T-helper 1 cell treated with Interleukin-12 subunit alpha and Interleukin-12 subunit beta and Interleukin-4 antibody, amounts not matched to agents 30 ng/mL and 1 ng/mL, for 36 hours (primary cell): Measurements from ENCODE around the gene STK38. TPM values are rescaled to one million over a fixed set of nuclear protein-coding genes. Genes with fewer than 3 reads are reported as not detected.
"Not testable (repeated sequence)": the region's sequence is repeated elsewhere in the genome, so short reads cannot be mapped to it uniquely, and the experiment has no call there.

Experiments
- intact Hi-C: fragments of 100-400 bp; cut with micrococcal nuclease; formaldehyde crosslinking; loops from one replicate; pipeline ENCODE4 v1.15.1; 2024
- total RNA-seq: library from RNA; stranded (reverse); gene quantifications from 2 replicates; pipeline ENCODE4 v1.2.3, GENCODE V29; 2022

STK38 gene
- 78.5 and 79.2 TPM in 2 replicates for total RNA-seq

GRCh38 chr6:36546920-36547645, at the start of gene STK38:
STK38 (minus strand) TSS chr6:36547479; CDS start chr6:36540202, 7,277 bp downstream.
- intact Hi-C loops = loop anchor here (1.0 to 10.0 kb wide), 10 partner anchors 32 to 518 kb away; partner anchors contain the start of genes KCTD20, MTCH1, PPIL1 and PXT1

DNA sequence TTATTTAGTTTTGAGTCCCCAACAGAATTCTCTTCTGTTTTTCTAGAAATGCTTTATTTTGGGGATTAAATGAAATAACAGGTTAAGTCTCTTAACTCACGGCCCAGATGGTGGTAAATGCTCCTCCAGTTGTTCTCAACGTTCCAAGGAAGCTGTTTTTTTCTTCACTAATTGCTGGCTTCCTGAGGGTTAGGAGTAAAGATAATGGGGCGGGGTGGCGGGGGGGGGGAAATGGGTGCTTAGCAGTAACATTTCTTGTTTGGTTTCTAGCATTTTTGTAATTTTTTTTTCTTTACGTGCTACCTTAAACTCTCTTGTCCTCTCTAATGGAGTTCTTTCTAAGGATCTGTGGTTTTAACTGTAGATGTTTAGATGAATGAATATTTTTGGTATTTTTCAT, 49.1 kb upstream of the STK38 start:
- intact Hi-C loops = loop anchor here (10.0 kb wide), 1 partner anchor 838 kb away; the partner anchor contains the start of gene CMTR1

DNA sequence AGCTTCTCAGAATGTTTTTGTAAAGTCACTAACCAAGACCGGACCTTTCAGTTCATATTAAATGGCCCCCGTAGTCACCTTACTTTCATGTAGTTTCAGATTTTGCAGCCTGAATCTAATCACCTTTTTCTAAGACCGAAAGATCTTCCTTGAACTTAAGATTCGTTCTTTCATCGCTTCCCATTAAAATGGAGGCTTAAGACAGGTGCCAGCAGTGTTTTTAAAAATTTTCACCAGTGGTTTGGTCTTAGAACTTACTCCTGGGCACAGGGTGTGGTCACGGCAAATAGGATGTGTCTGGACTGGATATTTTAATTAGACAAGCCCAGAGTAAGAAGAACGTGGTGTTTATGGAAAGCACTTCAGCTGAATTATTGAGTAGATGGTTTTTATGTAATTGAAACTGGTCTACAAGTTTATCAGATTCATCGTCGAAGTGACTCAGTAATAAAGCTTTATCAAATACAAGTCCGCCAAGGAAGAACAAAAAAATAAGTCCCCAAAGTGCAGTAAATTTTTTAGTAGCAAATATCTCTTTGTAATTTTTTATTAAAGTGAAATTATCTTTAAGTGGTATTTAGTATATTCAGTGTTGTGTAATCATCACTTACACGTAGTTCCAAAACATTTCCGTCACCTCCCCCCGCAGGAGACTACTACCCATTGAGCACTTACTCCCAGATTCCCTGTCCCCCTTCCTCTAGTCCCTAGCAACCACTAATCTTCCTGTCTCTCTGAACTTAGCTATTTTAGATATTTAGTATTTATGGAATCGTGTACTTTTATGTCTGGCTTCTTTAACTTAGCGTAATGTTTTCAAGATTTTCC, 47.8 kb upstream of the STK38 start:
- intact Hi-C loops = loop anchor here (1.0 to 10.0 kb wide), 9 partner anchors 48 to 1102 kb away; partner anchors contain the start of genes CMTR1, KCTD20, MAPK14 and MDGA1

GRCh38 chr6:36594029-36594815, 46.9 kb upstream of the STK38 start, which contains the start of gene SRSF3:
SRSF3 (plus strand) TSS chr6:36594362; CDS start chr6:36596763, 2,401 bp downstream.
- intact Hi-C loops = loop anchor here (1.0 to 10.0 kb wide), 9 partner anchors 47 to 1103 kb away; partner anchors contain the start of genes CMTR1, KCTD20, MAPK14 and MDGA1

GRCh38 chr6:36593569-36594028, 46.3 kb upstream of the STK38 start:
- intact Hi-C loops = loop anchor here (1.0 to 10.0 kb wide), 9 partner anchors 46 to 1104 kb away; partner anchors contain the start of genes CMTR1, KCTD20, MAPK14 and MDGA1

DNA sequence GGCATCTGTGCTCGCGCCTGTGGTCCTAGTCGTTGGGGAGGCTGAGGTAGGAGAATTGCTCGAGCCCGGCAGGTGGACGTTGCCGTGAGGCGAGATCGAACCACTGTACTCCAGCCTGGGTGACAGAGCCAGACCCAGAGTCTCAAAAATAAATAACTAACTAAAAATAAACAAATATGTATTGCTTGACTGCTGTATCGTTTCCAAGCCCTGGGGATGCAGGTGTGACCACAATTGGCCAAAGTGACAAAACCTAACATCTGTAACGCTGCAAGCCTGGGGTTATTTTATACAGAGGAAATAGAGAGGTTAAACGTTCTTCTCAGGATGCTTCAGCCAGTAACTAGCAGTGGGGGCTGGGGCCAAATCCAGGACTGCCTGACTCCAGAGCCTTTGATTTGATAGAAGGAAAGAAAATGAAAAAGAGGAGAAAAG, 45.0 kb upstream of the STK38 start:
- intact Hi-C loops = loop anchor here (5.0 to 10.0 kb wide), 4 partner anchors 470 to 1105 kb away; partner anchors contain the start of genes CMTR1, MDGA1 and PIM1

- intact Hi-C loops = loop anchor here (5.0 to 10.0 kb wide), 4 partner anchors 468 to 1107 kb away; partner anchors contain the start of genes CMTR1, MDGA1 and PIM1
These were observed 43.0 kb upstream of the STK38 start for GRCh38 chr6:36590237-36590636.

DNA sequence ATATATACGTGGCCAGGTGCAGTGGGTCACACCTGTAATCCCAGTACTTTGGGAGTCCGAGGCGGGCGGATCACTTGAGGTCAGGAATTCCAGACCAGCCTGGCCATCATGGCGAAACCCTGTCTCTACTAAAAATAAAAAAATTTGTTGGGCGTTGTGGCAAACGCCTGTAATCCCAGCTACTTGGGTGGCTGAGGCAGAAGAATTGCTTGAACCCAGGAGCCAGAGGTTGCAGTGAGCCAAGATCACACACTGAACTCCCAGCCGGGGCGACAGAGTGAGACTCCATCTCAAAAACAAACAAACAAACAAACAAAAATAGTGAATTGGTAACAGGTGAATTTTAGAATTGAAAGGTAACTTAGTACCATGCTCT, 41.7 kb upstream of the STK38 start:
- intact Hi-C loops = not testable (repeated sequence)

DNA sequence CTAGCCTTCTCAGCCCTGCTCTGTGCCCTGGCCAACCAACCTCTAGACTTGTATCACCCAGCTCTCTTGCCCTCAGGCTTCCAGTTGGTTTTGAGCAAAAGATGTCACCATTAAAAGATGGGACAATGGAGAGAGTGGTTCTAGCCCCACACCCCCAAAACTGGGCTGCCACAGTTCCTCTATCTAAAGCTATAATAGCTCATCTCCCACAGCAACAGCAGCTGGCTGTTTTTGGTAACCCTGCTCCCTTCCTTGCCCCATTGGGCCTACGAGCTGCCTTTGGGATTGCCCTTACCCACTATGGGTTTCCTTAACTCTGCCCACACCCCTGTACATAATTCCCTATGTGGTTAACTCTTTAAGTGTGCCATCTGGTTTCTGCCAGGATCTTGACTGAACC, 39.3 kb upstream of the STK38 start:
- intact Hi-C loops = no loop called here

GRCh38 chr6:36581716-36582115, 34.4 kb upstream of the STK38 start:
- intact Hi-C loops = no loop called here

DNA sequence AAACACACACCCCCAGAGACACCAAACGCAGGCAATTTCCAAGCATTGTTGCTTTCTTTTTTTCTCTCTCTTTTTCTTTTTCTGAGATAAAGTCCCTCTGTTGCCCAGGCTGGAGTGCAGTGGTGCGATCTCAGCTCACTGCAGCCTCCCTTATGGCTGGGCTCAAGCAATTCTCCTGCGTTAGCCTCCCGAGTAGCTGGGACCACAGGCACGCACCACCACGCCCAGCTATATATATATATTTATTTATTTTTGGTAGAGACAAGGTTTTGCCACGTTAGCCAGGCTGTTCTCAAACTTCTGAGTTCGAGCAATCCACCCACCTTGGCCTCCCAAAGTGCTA, 32.9 kb upstream of the STK38 start:
- intact Hi-C loops = no loop called here

- intact Hi-C loops = no loop called here
These were observed 31.2 kb upstream of the STK38 start for GRCh38 chr6:36578431-36578830.

- intact Hi-C loops = no loop called here
These were observed 30.8 kb upstream of the STK38 start for GRCh38 chr6:36578030-36578429.

DNA sequence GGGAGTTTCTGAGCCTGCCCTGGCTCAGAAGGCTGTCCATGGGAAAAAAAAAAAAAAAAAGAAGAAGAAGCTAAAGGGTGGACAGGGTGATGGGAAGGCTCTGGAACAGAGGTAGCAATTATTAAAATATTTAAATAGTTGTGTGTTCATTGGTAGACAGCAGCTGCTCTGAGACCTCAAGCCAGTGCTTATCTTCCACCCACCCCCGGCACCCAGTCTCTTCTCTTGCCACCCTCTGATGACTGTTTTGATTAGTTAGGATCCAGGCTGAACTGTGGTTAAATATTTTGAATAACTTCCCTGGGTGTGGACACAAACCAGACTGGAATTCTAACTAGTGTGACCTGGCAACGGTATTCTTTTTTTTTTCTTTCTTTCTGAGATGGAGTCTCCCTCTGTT, 30.0 kb upstream of the STK38 start:
- intact Hi-C loops = no loop called here

DNA sequence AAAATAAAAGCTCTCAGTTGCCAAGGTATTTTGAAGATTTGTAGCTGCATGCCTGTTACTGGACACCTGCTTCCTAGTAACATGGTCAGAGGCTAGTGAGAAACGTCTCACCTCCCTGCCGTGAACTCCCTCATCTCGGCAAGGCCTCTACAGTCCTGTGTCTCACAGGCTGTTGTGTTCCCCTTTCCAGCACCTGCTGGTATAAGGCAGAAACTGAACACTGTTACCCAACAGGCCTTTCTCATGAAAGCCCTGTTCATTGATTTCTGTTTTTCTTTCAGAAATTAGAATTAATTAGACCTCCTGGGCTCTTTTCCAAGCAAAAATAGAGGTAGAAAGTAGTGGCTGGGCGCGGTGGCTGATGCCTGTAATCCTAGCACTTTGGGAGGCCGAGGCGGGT, 29.3 kb upstream of the STK38 start:
- intact Hi-C loops = no loop called here

GRCh38 chr6:36574679-36575078, 27.4 kb upstream of the STK38 start:
- intact Hi-C loops = no loop called here

GRCh38 chr6:36572353-36573311, 25.4 kb upstream of the STK38 start:
- intact Hi-C loops = not testable (repeated sequence)

DNA sequence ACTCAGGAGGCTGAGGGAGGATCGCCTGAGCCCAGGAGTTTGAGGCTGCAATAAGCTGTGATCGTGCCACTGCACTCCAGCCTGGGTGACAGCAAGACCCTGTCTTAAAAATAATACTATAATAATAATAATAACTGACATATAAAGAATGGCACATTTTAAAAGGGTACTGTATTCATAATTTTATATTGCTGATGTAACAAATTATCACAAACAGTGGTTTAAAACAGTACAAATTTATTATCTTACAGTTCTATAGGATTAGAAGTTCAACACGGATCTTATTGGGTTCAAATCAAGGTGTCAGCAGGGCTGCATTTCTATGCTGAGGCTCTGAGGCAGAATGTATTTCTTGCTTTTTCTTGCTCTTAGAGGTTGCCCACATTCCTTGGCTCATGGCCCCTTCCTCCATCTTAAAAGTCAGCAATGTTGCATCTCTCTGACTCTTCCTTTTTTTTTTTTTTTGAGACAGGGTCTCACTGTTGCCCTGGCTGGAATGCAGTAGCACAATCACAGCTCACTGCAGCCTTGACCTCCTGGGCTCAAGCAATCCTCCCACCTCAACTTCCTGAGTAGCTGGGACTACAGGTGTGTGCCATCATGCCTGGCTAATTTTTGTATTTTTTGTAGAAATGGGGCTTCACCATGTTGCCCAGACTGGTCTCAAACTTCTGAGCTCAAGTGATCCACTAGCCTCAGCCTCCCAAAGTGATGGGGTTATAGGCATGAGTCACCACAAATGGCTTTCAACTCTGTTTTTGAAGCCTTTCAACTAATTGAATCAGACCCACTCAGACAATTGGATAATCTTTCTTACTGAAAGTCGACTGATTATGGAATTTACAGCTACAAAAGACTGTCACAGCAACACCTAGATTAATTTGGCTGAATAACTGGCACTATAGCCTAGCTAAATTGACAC, 24.1 kb upstream of the STK38 start:
- intact Hi-C loops = no loop called here

DNA sequence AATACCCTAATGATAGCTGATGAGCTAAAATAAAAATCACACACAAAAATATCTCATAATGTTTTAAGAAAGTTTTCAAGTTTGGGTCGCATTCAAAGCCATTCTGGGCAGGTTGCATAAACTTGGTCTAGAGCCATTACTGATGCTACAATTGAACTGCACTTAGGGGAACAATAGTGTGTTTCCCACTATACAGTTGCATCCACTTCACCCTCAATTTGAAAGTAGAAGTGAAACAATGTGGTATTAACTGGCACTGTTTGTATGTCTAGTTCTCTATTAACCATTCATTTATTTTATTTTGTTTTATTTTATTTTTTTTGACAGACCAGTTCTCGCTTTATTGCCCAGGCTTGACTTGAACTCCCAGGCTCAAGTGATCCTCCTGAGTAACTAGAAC, 23.0 kb upstream of the STK38 start:
- intact Hi-C loops = no loop called here
